ENCODE results near the gene ALCAM.

GRCh38 chr3:105463620-105464019 lies 96.9 kb downstream of the ALCAM start:
- no peak for TF ChIP-seq CTCF (conservative IDR thresholded peaks at IDR 0.05; ENCODE audit: low read length)
- no peak for TF ChIP-seq EZH2phosphoT487 (IDR thresholded peaks at IDR 0.05; ENCODE audit: borderline replicate concordance, low read depth, low read length)

All from OCI-LY7 (cell line).